Muscle layer of duodenum (tissue), 2 donors: ENCODE data around the gene CNBD2.
"Not testable (repeated sequence)": the region's sequence is repeated elsewhere in the genome, so short reads cannot be mapped to it uniquely, and the experiment has no call there.

ENCODE experiments used
- H3K27ac ChIP-seq: one replicate; pipeline ENCODE4 v1.7.0; 2013; ENCODE audit warnings: mild to moderate bottlenecking, low read length
- H3K27me3 ChIP-seq: one replicate; pipeline ENCODE4 v1.7.0; 2013; ENCODE audit warnings: low read depth, mild to moderate bottlenecking, control low read depth, low read length
- H3K36me3 ChIP-seq, 2 donors: one replicate each; pipeline ENCODE4 v1.7.0; 2013; ENCODE audit warnings: low read length in 2 of 2, control low read depth in 1 of 2, mild to moderate bottlenecking in 1 of 2; ENCODE audit not compliant: insufficient read depth in 2 of 2, control insufficient read depth in 1 of 2
- H3K4me1 ChIP-seq, 2 donors: one replicate each; pipeline ENCODE4 v1.7.0; 2013; ENCODE audit warnings: low read length in 2 of 2, mild to moderate bottlenecking in 2 of 2, control low read depth in 1 of 2, moderate library complexity in 1 of 2; ENCODE audit not compliant: insufficient read depth in 2 of 2, control insufficient read depth in 1 of 2
- H3K4me3 ChIP-seq, 2 donors: one replicate each; pipeline ENCODE4 v1.7.0; 2013; ENCODE audit warnings: low read length in 2 of 2, low read depth in 1 of 2, mild to moderate bottlenecking in 1 of 2
- H3K9me3 ChIP-seq, 2 donors: one replicate each; pipeline ENCODE4 v1.7.0; 2013; ENCODE audit warnings: low read length in 2 of 2, control low read depth in 1 of 2, mild to moderate bottlenecking in 1 of 2; ENCODE audit not compliant: control insufficient read depth in 1 of 2
- donor health status: healthy.

The CNBD2 gene

GRCh38 chr20:35967979-35968640 lies at the start of gene CNBD2:
CNBD2 (plus strand) TSS chr20:35968590; CDS start chr20:35968763, 173 bp downstream.
- Histone ChIP-seq H3K9me3 (no peaks in the 10 kb centered on the region), H3K27ac (no peak within 1 kb of the TSS), H3K4me1 (no peaks in the 10 kb centered on the region), H3K4me3 (no peak within 1 kb of the TSS), H3K27me3 (no peaks in the 10 kb centered on the region), H3K36me3 (no peaks in the 10 kb centered on the region)

DNA sequence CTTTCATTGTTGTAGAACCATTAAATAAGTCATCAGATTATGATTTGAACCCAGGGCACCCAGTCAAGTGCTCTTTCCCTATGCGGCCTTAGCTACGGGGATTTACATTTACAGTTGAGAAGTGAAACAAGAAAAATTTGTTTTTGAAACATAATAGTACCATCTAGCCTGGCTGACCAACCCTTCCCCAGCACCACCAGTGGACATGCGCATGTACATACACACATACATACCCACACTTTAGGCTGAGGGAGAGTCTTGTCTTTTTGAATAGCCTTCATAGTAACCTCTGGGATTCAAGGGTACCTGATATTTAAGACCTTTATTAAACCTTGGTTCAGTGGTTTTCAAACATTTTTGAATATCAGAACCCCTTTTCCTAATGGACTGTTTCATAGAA lies 47.9 kb upstream of the CNBD2 start:
- H3K4me1 ChIP-seq = no peaks in the 10 kb centered on the region
- H3K36me3 ChIP-seq = peaks cover 26 to 43% of the 10 kb centered on the region in 2 donors
- no peak overlapping the region for H3K27ac ChIP-seq
- H3K9me3 ChIP-seq = no peaks in the 10 kb centered on the region
- no peaks in the 10 kb centered on the region for H3K27me3 ChIP-seq
- H3K4me3 ChIP-seq = no peak overlapping the region

DNA sequence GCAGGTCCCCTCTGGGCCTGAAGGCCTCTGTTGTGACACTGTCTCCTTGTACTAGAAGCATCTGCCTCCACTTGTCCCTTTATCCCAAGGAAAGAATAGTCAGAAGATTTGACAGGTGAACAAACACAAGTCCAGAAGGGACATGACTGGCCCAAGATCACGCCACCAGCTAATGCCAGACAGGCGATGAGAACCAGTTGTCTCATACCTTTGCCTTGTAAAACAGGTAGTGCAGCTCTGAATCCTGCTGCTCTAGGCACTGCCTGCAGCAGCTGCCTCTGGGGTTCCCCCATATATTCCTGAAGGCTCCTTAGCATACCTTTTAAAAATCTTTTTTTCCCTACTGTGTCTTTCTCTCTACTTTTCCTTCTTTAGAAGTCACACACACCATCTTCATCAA lies 39.1 kb upstream of the CNBD2 start:
- Histone ChIP-seq H3K4me1 (no peaks in the 10 kb centered on the region), H3K4me3 (no peak overlapping the region), H3K9me3 (no peaks in the 10 kb centered on the region), H3K27me3 (no peaks in the 10 kb centered on the region), H3K36me3 (peaks cover 34 to 35% of the 10 kb centered on the region in 2 donors), H3K27ac (no peak overlapping the region)

GRCh38 chr20:35934050-35934449 lies 34.3 kb upstream of the CNBD2 start:
- H3K27ac ChIP-seq = no peak overlapping the region
- H3K36me3 ChIP-seq = peaks cover 24 to 29% of the 10 kb centered on the region in 2 donors
- H3K4me3 ChIP-seq = no peak overlapping the region
- no peaks in the 10 kb centered on the region for H3K4me1 ChIP-seq
- H3K27me3 ChIP-seq = no peaks in the 10 kb centered on the region
- H3K9me3 ChIP-seq = no peaks in the 10 kb centered on the region

DNA sequence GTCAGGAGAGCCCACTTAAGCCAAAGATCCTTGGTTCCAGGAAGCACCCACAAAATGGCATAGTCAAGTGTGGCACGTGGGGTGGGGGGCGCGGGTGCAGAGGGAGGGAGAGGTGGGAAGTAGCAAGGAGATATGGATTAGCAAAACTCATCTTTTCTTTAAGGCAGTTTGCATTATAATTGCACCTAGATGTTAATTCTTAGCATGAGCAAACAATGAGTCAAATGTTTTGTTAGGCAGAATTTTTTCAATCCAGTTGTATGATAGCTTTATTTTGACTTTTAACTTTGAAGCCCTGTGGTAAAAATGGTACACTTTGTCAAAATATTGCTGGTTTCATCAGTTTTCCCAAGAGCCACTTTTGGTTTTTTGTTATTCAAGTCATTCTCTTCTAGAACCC lies 29.1 kb upstream of the CNBD2 start:
- H3K4me3 ChIP-seq = no peak overlapping the region
- no peaks in the 10 kb centered on the region for H3K27me3 ChIP-seq
- peaks cover 31 to 55% of the 10 kb centered on the region in 2 donors for H3K36me3 ChIP-seq
- no peaks in the 10 kb centered on the region for H3K9me3 ChIP-seq
- H3K27ac ChIP-seq = no peak overlapping the region
- H3K4me1 ChIP-seq = no peaks in the 10 kb centered on the region

DNA sequence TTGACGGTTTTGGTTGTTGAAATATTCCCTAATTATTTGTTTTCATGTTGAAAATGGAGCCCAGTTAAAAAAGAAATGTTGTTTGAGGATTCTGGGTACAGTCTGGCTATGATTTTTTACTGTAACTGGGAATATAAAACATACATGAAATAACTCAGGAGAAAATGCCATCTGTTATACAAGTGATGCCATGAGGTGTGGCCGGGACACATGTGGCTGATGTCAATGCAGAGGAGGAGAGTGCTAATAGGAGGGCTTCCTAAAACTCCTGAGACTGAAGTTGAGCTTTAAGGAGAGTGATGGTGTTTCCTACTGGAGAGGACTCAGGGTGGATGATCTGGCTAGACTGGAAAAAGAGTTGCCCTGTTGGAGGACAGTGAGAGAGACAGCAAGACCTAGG lies 26.8 kb upstream of the CNBD2 start:
- Histone ChIP-seq H3K4me1 (no peaks in the 10 kb centered on the region), H3K27me3 (no peaks in the 10 kb centered on the region), H3K9me3 (no peaks in the 10 kb centered on the region), H3K27ac (no peak overlapping the region), H3K36me3 (peaks cover 37 to 63% of the 10 kb centered on the region in 2 donors), H3K4me3 (no peak overlapping the region)

- Histone ChIP-seq H3K4me3 (no peak overlapping the region), H3K27ac (no peak overlapping the region), H3K9me3 (no peaks in the 10 kb centered on the region), H3K27me3 (no peaks in the 10 kb centered on the region), H3K36me3 (peaks cover 37 to 67% of the 10 kb centered on the region in 2 donors), H3K4me1 (no peaks in the 10 kb centered on the region)
These were observed 26.1 kb upstream of the CNBD2 start for GRCh38 chr20:35942243-35942642.

- Histone ChIP-seq H3K9me3 (no peaks in the 10 kb centered on the region), H3K4me3 (no peak overlapping the region), H3K27ac (no peak overlapping the region), H3K36me3 (peaks cover 21 to 29% of the 10 kb centered on the region in 2 donors), H3K27me3 (no peaks in the 10 kb centered on the region), H3K4me1 (peaks cover 1 to 6% of the 10 kb centered on the region in 2 donors)
These were observed 20.9 kb upstream of the CNBD2 start for GRCh38 chr20:35947489-35947888.

GRCh38 chr20:35947907-35948306 lies 20.5 kb upstream of the CNBD2 start:
- Histone ChIP-seq H3K36me3 (peaks cover 21 to 28% of the 10 kb centered on the region in 2 donors), H3K4me3 (no peak overlapping the region), H3K27me3 (no peaks in the 10 kb centered on the region), H3K4me1 (peaks cover 6 to 10% of the 10 kb centered on the region in 2 donors), H3K9me3 (no peaks in the 10 kb centered on the region), H3K27ac (no peak overlapping the region)

DNA sequence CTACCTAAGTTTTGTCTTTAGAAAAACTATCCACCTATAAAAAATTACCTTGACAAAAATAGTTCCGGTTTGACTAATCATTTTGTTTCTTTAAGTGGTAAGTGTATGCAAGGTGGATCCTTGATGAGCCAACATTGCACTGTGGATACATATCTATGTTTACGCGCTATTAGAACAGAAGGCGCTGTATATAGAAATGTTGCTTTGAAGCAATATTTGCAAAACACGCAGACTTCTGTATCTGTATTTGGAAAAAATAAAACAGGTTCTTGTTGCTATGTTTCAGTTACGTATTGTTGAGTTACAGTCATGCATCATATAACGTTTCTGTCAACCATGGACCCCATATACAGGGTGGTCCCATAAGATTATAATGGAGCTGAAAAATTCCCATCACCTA lies 18.3 kb upstream of the CNBD2 start:
- Histone ChIP-seq H3K27me3 (no peaks in the 10 kb centered on the region), H3K4me1 (peaks cover 8 to 16% of the 10 kb centered on the region in 2 donors), H3K36me3 (peaks cover 11 to 21% of the 10 kb centered on the region in 2 donors), H3K27ac (no peak overlapping the region), H3K9me3 (no peaks in the 10 kb centered on the region), H3K4me3 (no peak overlapping the region)

- Histone ChIP-seq H3K36me3 (peaks cover 8 to 11% of the 10 kb centered on the region in 2 donors), H3K4me1 (peaks cover 12 to 22% of the 10 kb centered on the region in 2 donors)
- not testable (repeated sequence) for H3K27ac ChIP-seq, H3K9me3 ChIP-seq, H3K4me3 ChIP-seq, H3K27me3 ChIP-seq
These were observed 16.3 kb upstream of the CNBD2 start for GRCh38 chr20:35952080-35952479.
